GM12872 (cell line): Measurements from ENCODE around the gene TMEM204.

ENCODE experiments used
- CTCF ChIP-seq: IDR thresholded peaks from 3 replicates; pipeline ENCODE4 v1.5.1; 2011; ENCODE audit warnings: low read depth, mild to moderate bottlenecking, low read length, moderate library complexity; ENCODE audit not compliant: insufficient read depth

The TMEM204 gene

DNA sequence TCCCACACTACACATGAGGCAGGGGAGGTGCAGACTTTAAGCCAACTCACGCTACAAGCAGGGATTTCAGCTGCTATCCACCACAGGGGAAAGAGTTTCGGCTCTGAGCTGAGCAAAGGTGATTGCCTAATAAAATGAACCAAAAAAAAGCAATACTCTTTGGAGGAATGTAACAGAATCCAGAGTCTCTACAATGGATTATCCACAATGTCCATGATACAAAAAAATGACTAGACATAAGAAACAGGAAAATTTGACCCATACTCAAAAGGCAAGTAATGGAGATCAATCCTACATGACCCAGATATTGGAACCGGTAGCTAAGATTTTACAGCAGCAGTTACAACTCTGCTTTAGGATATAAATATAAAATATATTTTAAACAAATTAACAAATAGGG lies 19.0 kb upstream of the TMEM204 start:
- TF ChIP-seq CTCF, result no peak

GRCh38 chr16:1518626-1519135 lies 14.8 kb upstream of the TMEM204 start:
- TF ChIP-seq CTCF, result no peak

- TF ChIP-seq CTCF, result no peak
Observed at GRCh38 chr16:1519831-1520230, 13.6 kb upstream of the TMEM204 start.

DNA sequence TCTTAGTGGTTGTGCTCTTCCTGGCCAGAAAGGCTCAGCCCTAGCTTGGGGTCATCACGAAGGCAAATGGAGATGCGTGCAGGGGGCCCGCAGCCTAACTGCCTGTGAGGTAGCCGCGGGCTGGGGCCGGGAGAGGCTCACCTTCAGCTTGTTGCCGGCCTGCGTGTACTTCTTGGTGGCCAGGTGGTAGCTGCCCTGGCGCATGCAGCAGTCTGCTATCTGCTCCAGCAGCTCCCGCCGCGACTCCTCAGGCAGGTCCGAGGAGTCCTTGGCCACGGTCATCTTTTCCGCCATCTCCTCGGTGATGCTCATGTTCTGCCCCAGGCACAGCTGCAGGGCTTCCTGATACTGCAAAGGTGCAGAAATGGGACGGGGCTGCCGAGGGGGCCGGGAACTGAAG lies 13.0 kb upstream of the TMEM204 start:
- no peak for TF ChIP-seq CTCF

- TF ChIP-seq CTCF, result no peak
Observed at GRCh38 chr16:1523581-1524245, 9.8 kb upstream of the TMEM204 start.

GRCh38 chr16:1524366-1524765 lies 9.1 kb upstream of the TMEM204 start:
- no peak for TF ChIP-seq CTCF

DNA sequence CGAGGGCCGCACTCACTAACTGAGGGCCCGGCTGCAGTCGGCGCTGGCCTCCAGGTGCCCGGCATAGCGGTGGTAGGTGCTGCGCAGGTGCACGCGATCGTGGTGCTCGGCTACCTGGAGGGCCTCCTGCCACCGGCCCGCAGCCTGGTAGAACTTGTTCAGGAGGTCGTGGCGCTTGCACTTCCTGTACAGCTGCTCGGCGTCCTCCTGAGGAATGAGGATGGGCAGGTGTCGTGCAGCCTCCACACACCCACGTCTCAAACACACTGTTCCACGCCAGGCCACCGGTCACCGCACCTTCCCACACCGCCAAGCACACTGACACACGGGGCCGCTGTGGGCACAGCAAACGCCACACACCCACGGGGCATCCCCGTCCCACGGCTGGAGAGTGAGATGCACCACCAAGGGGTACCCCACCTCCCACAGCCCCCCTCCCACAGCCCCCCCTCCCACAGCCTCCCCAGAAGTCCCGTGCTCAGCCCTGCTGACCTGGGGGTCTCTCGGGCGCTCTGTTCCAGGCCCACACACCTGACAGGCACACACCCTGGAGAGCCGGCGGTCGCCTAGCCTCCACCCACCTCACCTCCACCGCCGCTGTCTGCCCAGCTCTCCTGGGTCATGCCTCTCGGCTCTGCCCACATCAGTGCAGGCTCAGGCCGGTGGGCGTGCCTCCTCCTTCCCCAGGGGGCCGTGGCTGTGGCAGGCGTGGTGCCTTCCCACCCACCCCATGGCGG lies 7.4 kb upstream of the TMEM204 start:
- TF ChIP-seq CTCF, result no peak
